NB4 (cell line): Measurements from ENCODE around the gene KCNMB2.

Experiments used
- MYC ChIP-seq: IDR thresholded peaks from 2 replicates; pipeline ENCODE4 v1.6.1; 2011; ENCODE audit warnings: low read depth, low read length
- TF ChIP-seq, protein P1 (sequence below): IDR thresholded peaks from one replicate; pipeline ENCODE4 v1.5.1; 2012; ENCODE audit warnings: low read depth, low read length

DNA sequence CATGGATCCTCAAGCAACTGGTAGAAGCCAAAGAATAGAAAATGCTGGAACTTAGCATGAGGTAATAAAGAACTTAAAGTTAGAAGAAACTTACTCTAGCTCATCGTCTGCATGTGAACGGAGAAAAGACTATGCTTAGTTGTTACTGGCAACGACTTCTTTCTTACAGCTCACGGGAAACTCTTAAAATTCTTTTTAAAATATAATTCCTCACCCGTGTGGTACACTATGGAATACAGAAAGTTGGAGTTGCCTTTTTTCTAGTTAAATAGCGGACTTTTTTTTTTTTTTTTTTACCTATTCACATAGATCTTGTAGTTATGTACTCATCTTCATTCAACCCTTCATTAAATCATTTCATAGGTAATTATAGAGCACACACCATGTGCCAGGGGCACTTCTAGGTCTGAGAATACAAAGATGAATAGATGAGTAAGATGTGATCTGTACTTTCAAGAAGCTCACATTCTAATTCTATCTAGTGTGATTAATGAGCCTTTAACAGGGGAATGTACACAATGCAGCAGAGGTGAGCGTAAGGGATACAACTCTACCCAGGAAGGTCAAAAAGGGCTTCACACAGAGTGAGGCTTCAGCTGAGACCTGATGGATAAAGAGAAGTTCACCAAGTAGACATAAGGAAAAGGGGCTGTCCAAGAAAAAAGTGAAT, 18.4 kb upstream of the KCNMB2 start:
- TF ChIP-seq, protein P1, sequence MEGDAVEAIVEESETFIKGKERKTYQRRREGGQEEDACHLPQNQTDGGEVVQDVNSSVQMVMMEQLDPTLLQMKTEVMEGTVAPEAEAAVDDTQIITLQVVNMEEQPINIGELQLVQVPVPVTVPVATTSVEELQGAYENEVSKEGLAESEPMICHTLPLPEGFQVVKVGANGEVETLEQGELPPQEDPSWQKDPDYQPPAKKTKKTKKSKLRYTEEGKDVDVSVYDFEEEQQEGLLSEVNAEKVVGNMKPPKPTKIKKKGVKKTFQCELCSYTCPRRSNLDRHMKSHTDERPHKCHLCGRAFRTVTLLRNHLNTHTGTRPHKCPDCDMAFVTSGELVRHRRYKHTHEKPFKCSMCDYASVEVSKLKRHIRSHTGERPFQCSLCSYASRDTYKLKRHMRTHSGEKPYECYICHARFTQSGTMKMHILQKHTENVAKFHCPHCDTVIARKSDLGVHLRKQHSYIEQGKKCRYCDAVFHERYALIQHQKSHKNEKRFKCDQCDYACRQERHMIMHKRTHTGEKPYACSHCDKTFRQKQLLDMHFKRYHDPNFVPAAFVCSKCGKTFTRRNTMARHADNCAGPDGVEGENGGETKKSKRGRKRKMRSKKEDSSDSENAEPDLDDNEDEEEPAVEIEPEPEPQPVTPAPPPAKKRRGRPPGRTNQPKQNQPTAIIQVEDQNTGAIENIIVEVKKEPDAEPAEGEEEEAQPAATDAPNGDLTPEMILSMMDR, result no peak
- no peak for TF ChIP-seq MYC
